Astrocyte (in vitro differentiated cells and primary cell): ENCODE results near the gene PNPLA7. TPM values are rescaled to one million over a fixed set of nuclear protein-coding genes. Genes with fewer than 3 reads are reported as not detected.

Experiments
- DNase-seq: peaks from one replicate; pipeline ENCODE4 v3.0.0-alpha.2; 2010; ENCODE audit warnings: low read depth
- FAIRE-seq: peaks from 2 replicates; lab custom pipeline; 2011; peaks lifted over from hg19 to GRCh38; lab: Jason Lieb, UNC
- H2AFZ ChIP-seq: 2 replicates; pipeline ENCODE4 v1.6.0; 2012; ENCODE audit warnings: low read depth, low read length, inconsistent platforms
- H3K27ac ChIP-seq: 2 replicates; pipeline ENCODE4 v1.5.1; 2011; ENCODE audit warnings: low read depth, low read length, inconsistent platforms
- H3K27me3 ChIP-seq: 2 replicates; pipeline ENCODE4 v1.6.0; 2011; ENCODE audit warnings: low read length, inconsistent platforms; ENCODE audit not compliant: insufficient read depth
- H3K36me3 ChIP-seq: 2 replicates; pipeline ENCODE4 v1.5.1; 2011; ENCODE audit warnings: low read length, inconsistent platforms; ENCODE audit not compliant: insufficient read depth
- H3K4me1 ChIP-seq: 2 replicates; pipeline ENCODE4 v1.5.1; 2011; ENCODE audit warnings: low read length, inconsistent platforms; ENCODE audit not compliant: insufficient read depth
- H3K4me2 ChIP-seq: 2 replicates; pipeline ENCODE4 v1.6.0; 2012; ENCODE audit warnings: low read length, inconsistent platforms
- H3K4me3 ChIP-seq: 2 replicates; pipeline ENCODE4 v1.5.1; 2011; ENCODE audit warnings: low read depth, mild to moderate bottlenecking, low read length, inconsistent platforms; ENCODE audit not compliant: insufficient read depth
- H3K79me2 ChIP-seq: 2 replicates; pipeline ENCODE4 v1.6.0; 2012; ENCODE audit warnings: mild to moderate bottlenecking, low read length, inconsistent platforms; ENCODE audit not compliant: insufficient read depth
- H3K9ac ChIP-seq: 2 replicates; pipeline ENCODE4 v1.6.0; 2012; ENCODE audit warnings: mild to moderate bottlenecking, low read length, inconsistent platforms
- H3K9me3 ChIP-seq: 2 replicates; pipeline ENCODE4 v1.5.1; 2012; ENCODE audit warnings: low read depth, mild to moderate bottlenecking, low read length, inconsistent platforms; ENCODE audit not compliant: insufficient read depth
- H4K20me1 ChIP-seq: 2 replicates; pipeline ENCODE4 v1.6.0; 2012; ENCODE audit warnings: low read length, inconsistent platforms; ENCODE audit not compliant: insufficient read depth
- H3K27ac Mint-ChIP-seq: one replicate; pipeline ENCODE4 v1.8.0; 2021; ENCODE audit warnings: mild to moderate bottlenecking, mixed read lengths; ENCODE audit not compliant: unreplicated experiment
- H3K27me3 Mint-ChIP-seq: one replicate; pipeline ENCODE4 v1.8.0; 2021; ENCODE audit warnings: low read depth, mixed read lengths; ENCODE audit not compliant: unreplicated experiment
- H3K36me3 Mint-ChIP-seq: one replicate; pipeline ENCODE4 v1.8.0; 2021; ENCODE audit warnings: low read depth, mixed read lengths; ENCODE audit not compliant: unreplicated experiment
- H3K4me1 Mint-ChIP-seq: one replicate; pipeline ENCODE4 v1.8.0; 2021; ENCODE audit warnings: low read depth, mixed read lengths; ENCODE audit not compliant: unreplicated experiment
- H3K4me3 Mint-ChIP-seq: one replicate; pipeline ENCODE4 v1.8.0; 2021; ENCODE audit warnings: mild to moderate bottlenecking, moderate library complexity, mixed read lengths; ENCODE audit not compliant: unreplicated experiment
- H3K9me3 Mint-ChIP-seq: one replicate; pipeline ENCODE4 v1.8.0; 2021; ENCODE audit warnings: mild to moderate bottlenecking, mixed read lengths; ENCODE audit not compliant: unreplicated experiment
- CTCF ChIP-seq: IDR thresholded peaks from 2 replicates; pipeline ENCODE4 v1.5.1; 2011; ENCODE audit warnings: low read depth, mild to moderate bottlenecking, inconsistent platforms, low read length, moderate library complexity; ENCODE audit not compliant: insufficient read depth
- EZH2 ChIP-seq: IDR thresholded peaks from 2 replicates; pipeline ENCODE4 v1.6.1; 2012; ENCODE audit warnings: mild to moderate bottlenecking, low read length, inconsistent platforms; ENCODE audit not compliant: insufficient read depth
- total RNA-seq: library from RNA; stranded (reverse); gene quantifications from 2 replicates; pipeline ENCODE4 v1.2.1, GENCODE V29; 2021

The PNPLA7 gene
- total RNA-seq, 1 donor from 2014 or later = 2.6 TPM

DNA sequence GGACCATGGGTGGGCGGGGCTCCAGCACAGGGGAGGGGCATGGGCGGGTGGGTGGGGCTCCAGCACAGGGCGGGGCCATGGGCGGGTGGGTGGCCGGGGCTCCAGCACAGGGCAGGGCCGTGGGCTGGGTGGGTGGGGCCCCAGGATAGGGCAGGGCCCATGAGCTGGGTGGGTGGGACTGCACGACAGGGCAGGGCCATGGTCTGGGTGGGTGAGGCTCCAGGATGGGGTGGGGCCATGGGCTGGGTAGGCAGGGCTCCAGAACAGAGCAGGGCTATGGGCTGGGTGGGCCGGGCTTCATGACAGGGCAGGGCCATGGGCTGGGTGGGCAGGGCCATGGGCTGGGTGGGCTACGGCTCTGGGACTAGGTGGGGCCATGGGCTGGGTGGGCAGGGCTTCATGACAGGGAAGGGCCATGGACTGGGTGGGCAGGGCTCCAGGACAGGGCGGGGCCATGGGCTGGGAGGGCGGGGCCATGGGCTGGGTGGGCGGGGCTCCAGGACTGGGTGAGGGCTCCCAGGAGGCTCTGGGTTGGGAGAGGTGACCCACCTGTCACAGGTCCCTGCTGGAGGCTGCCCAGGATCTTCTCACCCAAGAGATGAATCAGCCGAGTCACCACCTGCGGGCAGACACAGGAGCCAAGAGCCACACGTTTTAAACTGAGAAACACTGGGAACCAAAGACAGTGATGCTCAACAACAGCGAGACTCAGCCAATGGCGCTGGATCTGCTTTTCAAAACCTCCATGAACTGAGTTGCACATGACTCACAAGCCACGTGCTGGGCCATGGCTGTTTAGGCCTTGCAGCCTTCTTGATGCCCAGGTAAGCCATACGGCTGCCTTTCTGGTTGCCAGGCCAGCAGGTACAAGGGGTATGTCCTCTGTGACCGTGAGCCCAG is 57.5 kb downstream of the PNPLA7 start:
- Histone ChIP-seq H3K4me3 (no peak overlapping the region), H4K20me1 (no peaks in the 10 kb centered on the region), H3K4me1 (no peaks in the 10 kb centered on the region), H3K9ac (no peak overlapping the region), H3K79me2 (no peaks in the 10 kb centered on the region), H3K27me3 (no peaks in the 10 kb centered on the region), H2AFZ (no peak overlapping the region), H3K27ac (no peak overlapping the region), H3K36me3 (no peaks in the 10 kb centered on the region), H3K9me3 (no peaks in the 10 kb centered on the region), H3K4me2 (no peak overlapping the region)
- TF ChIP-seq CTCF (no peak), EZH2 (no peak)
- Mint-ChIP-seq H3K27me3 (peaks cover 10% of the 10 kb centered on the region), H3K9me3 (peaks cover 5% of the 10 kb centered on the region), H3K4me3 (no peak overlapping the region), H3K4me1 (no peaks in the 10 kb centered on the region), H3K27ac (no peak overlapping the region), H3K36me3 (peaks cover 7% of the 10 kb centered on the region)
- FAIRE-seq (no peak), DNase-seq (no peak)

DNA sequence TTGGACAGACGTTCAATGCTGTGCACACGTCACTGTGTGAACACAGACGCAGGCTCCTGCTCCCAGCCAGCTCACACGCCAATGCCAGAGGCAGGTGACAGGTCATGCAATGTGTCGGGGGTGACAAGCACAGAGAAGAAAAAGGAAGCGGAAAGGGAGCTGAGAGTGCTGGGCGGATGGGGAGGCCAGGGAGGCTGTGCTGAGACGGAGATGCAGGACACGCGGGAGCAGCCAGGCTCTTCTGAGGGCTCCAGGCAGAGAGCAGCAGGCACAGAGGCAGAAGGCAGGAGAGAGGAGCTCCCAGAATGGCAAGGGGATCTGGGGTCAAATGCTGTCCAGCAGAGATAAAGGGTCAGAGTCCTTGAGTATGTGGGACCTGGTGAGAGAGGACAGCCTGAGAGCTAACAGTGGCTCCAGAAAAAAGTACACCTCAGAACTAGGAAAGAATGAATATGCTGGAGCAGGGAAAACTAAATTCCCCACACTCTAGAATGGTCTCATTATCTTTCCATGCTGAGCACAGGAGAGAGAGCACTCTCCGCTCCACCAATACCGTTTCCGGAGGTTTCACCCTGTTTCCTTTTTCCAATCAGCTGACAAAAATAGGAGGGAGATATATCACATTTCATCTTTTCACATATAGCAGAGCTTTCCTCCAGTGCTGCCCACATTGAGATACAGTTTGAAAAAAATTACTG is 58.3 kb downstream of the PNPLA7 start:
- Histone ChIP-seq H3K9me3 (no peaks in the 10 kb centered on the region), H3K4me1 (no peaks in the 10 kb centered on the region), H3K79me2 (no peaks in the 10 kb centered on the region), H3K9ac (no peak overlapping the region), H4K20me1 (no peaks in the 10 kb centered on the region), H3K4me2 (no peak overlapping the region), H3K27me3 (no peaks in the 10 kb centered on the region), H3K36me3 (no peaks in the 10 kb centered on the region), H3K4me3 (no peak overlapping the region), H3K27ac (no peak overlapping the region), H2AFZ (no peak overlapping the region)
- no peak overlapping the region for H3K4me3 Mint-ChIP-seq
- FAIRE-seq = no peak
- TF ChIP-seq CTCF = no peak
- H3K27me3 Mint-ChIP-seq = peaks cover 10% of the 10 kb centered on the region
- H3K36me3 Mint-ChIP-seq = peaks cover 7% of the 10 kb centered on the region
- H3K27ac Mint-ChIP-seq = no peak overlapping the region
- H3K4me1 Mint-ChIP-seq = no peaks in the 10 kb centered on the region
- no peak for DNase-seq
- peaks cover 5% of the 10 kb centered on the region for H3K9me3 Mint-ChIP-seq
